Measurements from ENCODE around the gene MBL2. TPM values are rescaled to one million over a fixed set of nuclear protein-coding genes. Genes with fewer than 3 reads are reported as not detected.
A peak's percentile ranks its signal among the peaks of the same experiment; 100 is the strongest.

The MBL2 gene
- total RNA-seq, 1 experiment from 2014 or later = not detected

- H3K27me3 ChIP-seq (ENCODE audit: control insufficient read depth, insufficient read depth, low read length) = no peaks in the 10 kb centered on the region
- in situ Hi-C loops (cut with HindIII; ENCODE audit: low pct_unique_long_range_greater_than_20kb, low sequenced_read_pairs) = no loop called here
- DNase-seq (ENCODE audit: low read depth, low spot score) = peak; percentile 18
- H3K27ac ChIP-seq (ENCODE audit: low read length) = no peak overlapping the region
- ChIA-PET POLR2A (no interaction called here), CTCF (interaction anchor here (0.6 to 1.0 kb wide), 4 partner anchors 13 to 1069 kb away, joined by 3 to 11 read pairs (median 5); no protein-coding TSS in a partner anchor)
- no TSS peak for BruUV-seq (replicated peaks)
- no peaks in the 10 kb centered on the region for H3K4me1 ChIP-seq (ENCODE audit: control insufficient read depth, insufficient read depth, low read length)
- ATAC-seq = peak; percentile 90
- no peak overlapping the region for H3K4me3 ChIP-seq (ENCODE audit: low read depth in 2 of 2, low read length in 2 of 2)
- no peaks in the 10 kb centered on the region for H3K36me3 ChIP-seq (ENCODE audit: control insufficient read depth, insufficient read depth, low read length)
- intact Hi-C loops (cut with micrococcal nuclease; ENCODE audit: unreplicated experiment) = loop anchor here (5.0 kb wide), 1 partner anchor 64 kb away; no protein-coding TSS in a partner anchor
- TF ChIP-seq POLR2AphosphoS5 (IDR thresholded peaks at IDR 0.05; ENCODE audit: low read depth, low read length) (no peak), TCF7L2 (IDR thresholded peaks at IDR 0.05; ENCODE audit: low read depth, low read length) (no peak), REST (IDR thresholded peaks at IDR 0.05; ENCODE audit: insufficient read depth in 1 of 2, low read depth in 2 of 2, low read length in 1 of 2) (no peak), CTCF (IDR thresholded peaks at IDR 0.05) (peak; percentile 81)
- H3K9me3 ChIP-seq (ENCODE audit: control insufficient read depth, insufficient read depth, low read depth, low read length) = no peaks in the 10 kb centered on the region
These were observed 45.4 kb upstream of the MBL2 start for GRCh38 chr10:52818019-52818418.

- Histone ChIP-seq H3K36me3 (ENCODE audit: control insufficient read depth, insufficient read depth, low read length) (no peaks in the 10 kb centered on the region), H3K27me3 (ENCODE audit: control insufficient read depth, insufficient read depth, low read length) (no peaks in the 10 kb centered on the region), H3K27ac (ENCODE audit: low read length) (no peak overlapping the region), H3K4me1 (ENCODE audit: control insufficient read depth, insufficient read depth, low read length) (no peaks in the 10 kb centered on the region), H3K9me3 (ENCODE audit: control insufficient read depth, insufficient read depth, low read depth, low read length) (no peaks in the 10 kb centered on the region), H3K4me3 (ENCODE audit: low read depth in 2 of 2, low read length in 2 of 2) (no peak overlapping the region)
- DNase-seq (ENCODE audit: low read depth, low spot score) (no peak), ATAC-seq (no peak)
- intact Hi-C loops (cut with micrococcal nuclease; ENCODE audit: unreplicated experiment) = no loop called here
- TF ChIP-seq SIN3A (IDR thresholded peaks at IDR 0.05; ENCODE audit: borderline replicate concordance, insufficient read depth, low read depth, low read length) (no peak), POLR2AphosphoS5 (IDR thresholded peaks at IDR 0.05; ENCODE audit: low read depth, low read length) (no peak), REST (IDR thresholded peaks at IDR 0.05; ENCODE audit: insufficient read depth in 1 of 2, low read depth in 2 of 2, low read length in 1 of 2) (no peak), TCF7L2 (IDR thresholded peaks at IDR 0.05; ENCODE audit: low read depth, low read length) (no peak), CTCF (IDR thresholded peaks at IDR 0.05) (no peak)
- ChIA-PET CTCF (no interaction called here), POLR2A (no interaction called here)
- in situ Hi-C loops (cut with HindIII; ENCODE audit: low pct_unique_long_range_greater_than_20kb, low sequenced_read_pairs) = no loop called here
- BruUV-seq (replicated peaks) = no TSS peak
These were observed 41.9 kb upstream of the MBL2 start for GRCh38 chr10:52814506-52814905.
